ENCODE measurements around the gene FRMD4B.

- TF ChIP-seq CTCF (IDR thresholded peaks at IDR 0.05) (peak; percentile 69 to 86 (median 74)), EP300 (IDR thresholded peaks at IDR 0.05) (no peak)
Observed at GRCh38 chr3:69410301-69410700, 24.4 kb upstream of the FRMD4B start.

All from esophagus muscularis mucosa (tissue), 3 donors.